ENCODE results near the gene MERTK.
"Not testable (repeated sequence)": the region's sequence is repeated elsewhere in the genome, so short reads cannot be mapped to it uniquely, and the experiment has no call there.

The MERTK gene

DNA sequence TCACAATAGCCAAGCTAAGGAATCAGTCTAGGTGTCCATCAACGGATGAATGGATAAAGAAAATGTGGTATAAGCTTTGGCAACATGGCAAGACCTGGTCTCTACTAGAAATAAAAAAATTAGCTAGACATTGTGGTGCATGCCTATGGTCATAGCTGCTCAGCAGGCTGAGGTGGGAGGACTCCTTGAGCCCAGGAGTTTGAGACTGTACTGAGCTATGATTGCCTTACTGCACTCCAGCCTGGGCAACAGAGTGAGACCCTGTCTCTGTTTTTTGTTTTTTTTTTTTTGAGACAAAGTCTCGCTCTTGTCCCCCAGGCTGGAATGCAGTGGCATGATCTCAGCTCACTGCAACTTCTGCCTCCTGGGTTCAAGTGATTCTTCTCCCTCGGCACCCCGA is 11.6 kb downstream of the MERTK start:
- not testable (repeated sequence) for DNase-seq (ENCODE audit: low read depth in 2 of 2, low spot score in 1 of 2)

DNA sequence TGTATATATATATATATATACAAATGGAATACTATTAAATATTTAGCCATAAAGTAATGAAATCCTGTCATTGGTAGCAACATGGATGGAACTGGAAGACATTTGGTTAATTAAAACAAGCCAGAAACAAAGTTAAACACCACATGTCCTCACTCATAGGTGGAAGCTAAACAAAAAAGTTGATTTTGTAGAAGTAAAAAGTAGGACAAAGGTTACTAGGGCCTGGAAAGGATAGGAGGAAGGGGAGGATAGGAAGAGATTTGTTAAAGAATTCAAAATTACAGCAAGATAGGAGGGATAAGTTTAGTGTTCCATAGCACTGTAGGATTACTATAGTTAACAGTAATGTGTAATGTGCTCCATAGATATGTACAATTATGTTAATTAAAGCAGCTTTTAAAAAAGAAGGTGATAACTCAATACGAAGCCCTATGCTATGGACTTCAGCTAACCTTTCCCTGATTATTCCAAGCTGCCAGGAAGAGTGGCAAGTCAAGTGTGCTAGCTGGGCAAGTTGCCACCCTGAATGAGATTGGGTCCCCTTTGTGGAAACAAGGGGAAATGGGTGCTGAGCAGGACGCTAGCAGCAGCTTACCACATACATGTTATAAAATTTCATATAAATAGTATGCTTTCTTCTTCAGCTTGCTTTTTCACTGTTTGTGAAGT is 12.3 kb downstream of the MERTK start:
- DNase-seq (ENCODE audit: low read depth in 2 of 2, low spot score in 1 of 2), result no peak

DNA sequence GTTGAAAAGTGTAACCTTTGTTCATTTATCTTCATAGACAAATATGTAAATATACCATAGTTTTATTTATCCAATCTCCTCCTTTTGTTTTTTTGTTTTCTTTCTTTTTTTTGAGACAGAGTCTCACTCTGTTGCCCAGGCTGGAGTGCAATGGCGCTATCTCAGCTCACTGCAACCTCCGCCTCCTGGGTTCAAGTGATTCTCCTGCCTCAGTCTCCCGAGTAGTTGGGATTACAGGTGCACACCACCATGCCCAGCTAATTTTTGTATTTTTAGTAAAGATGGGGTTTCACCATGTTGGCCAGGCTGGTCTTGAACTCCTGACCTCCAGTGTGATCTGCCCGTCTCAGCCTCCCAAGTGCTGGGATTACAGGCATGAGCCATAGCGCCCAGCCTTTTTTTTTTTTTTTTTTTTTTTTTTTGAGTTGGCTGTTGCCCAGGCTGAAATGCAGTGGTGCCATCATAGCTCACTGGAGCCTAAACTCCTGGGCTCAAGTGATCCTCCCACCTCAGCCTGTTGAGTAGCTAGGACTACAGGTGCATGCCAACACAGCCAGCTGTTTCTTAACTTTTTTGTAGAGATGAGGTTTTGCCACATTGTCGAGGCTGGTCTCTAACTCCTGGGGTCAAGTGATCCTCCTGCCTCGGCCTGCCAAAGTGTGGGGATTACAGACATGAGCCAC is 13.0 kb downstream of the MERTK start:
- not testable (repeated sequence) for DNase-seq (ENCODE audit: low read depth in 2 of 2, low spot score in 1 of 2)

DNA sequence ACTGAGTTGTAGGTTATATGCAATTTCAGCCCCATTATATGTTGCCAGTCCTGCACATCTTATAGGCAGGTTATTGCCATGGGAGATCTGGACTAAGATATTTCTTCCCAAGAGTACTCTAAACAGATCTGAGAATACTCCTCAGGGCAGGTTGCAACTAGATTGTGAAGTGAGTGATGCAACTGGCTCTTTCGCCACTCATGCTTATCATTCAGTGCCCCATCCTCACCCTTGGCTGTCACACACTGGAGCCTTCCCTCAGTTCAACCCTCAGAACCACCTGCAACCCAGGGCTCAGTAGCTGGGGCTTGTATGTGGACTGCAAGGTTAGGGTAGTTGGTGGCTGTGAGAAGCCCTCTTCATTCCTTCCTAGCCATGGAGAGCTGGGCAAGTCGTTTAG is 14.1 kb downstream of the MERTK start:
- no peak for DNase-seq (ENCODE audit: low read depth in 2 of 2, low spot score in 1 of 2)

DNA sequence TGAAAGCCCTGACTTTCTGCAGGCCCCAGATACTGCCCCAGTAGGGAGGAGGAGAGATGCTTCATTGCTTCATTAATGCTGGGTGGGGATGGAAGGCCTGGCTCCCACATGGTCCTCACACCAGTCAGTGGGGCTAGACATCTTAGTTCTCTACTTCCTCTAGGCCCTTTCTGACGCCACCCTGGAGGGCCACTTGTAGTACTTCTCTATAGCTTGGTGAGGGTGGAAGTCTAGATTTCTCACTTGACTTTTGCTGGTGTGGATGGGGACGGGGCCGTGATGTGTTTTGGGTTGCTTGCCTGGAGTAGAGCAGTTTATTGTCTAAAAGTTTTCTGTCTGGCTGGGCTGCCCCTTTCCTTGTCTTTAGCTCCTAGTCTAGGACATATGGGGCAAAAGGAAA is 18.7 kb downstream of the MERTK start:
- DNase-seq (ENCODE audit: low read depth in 2 of 2, low spot score in 1 of 2), result no peak

DNA sequence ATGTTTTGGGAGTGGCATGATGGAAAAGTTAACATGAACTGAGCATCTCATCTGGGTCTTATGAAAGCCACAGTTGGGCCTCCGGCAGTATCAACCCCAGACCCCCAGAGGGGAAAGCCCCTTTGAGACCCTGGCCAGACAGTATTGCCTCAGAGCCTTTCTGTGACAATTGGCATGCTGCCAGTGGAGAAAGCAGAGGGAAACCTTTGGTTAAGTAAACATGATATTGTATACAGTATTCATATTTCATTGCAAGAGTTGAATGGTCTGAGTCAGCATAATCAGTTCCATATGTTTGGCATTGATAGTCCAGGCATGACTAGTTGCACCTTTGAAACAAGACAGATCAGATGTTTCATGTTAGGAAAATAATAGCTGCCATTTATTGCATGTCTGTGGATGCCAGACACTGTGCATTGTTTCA is 20.0 kb downstream of the MERTK start:
- DNase-seq (ENCODE audit: low read depth in 2 of 2, low spot score in 1 of 2), result no peak

DNA sequence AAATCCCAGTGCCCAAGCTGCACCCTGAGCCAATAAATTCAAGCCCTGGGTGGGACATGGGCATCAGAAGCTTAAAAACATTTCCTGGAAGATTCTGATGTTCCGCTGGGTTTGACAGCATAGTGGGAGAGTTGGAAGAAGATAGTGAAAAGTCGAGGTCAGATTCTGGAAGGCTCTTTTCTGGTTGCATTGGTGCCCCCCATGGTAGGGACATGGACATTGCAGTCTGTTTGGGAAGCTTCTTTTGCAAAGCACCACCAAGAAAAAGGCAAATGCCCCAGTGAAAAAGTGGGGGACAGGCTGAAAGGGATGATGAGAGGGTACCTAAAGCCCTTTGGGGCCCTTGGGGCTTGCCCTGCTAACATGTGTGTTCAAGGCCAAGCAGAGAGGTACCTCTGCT is 21.0 kb downstream of the MERTK start:
- no peak for DNase-seq (ENCODE audit: low read depth in 2 of 2, low spot score in 1 of 2)

DNA sequence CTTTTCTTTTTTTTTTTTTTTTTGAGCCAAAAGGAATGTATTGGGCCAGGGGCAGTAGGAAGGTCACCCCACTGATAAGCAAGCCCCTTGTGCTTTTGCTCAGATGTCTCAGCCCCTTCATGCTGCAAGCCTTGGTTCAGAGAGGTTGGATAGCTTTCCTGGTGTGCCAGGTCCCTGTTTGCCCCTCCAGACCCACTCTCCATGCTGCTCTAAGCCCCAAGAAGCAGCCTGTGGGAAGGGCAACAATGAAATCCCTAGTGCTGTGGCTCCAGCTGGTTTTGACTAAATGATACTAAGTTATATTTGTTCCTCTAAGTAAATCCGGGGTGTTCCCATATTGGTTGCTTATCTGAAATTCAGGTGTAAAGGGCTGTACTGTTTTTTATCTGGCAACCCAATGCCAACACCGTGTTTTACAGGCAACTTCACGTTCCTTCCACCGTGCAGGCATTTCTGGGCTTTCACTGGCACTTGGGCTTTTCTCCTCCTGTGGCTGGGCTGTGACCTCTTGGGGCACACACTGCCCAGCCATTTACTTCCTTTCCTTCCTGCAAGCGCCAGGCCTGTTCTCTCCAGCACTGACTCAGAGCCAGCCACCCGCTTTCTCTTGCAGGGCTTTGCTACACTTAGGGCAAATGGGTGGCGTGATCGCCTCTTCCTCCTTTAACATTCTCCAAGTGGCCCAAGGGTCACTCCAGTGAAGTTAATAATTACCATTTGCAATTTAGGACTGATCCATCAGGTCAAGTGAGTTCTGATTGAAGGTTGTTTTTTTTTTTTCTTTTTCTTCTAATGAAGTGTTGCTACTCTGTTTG is 21.6 kb downstream of the MERTK start:
- no peak for DNase-seq (ENCODE audit: low read depth in 2 of 2, low spot score in 1 of 2)

DNA sequence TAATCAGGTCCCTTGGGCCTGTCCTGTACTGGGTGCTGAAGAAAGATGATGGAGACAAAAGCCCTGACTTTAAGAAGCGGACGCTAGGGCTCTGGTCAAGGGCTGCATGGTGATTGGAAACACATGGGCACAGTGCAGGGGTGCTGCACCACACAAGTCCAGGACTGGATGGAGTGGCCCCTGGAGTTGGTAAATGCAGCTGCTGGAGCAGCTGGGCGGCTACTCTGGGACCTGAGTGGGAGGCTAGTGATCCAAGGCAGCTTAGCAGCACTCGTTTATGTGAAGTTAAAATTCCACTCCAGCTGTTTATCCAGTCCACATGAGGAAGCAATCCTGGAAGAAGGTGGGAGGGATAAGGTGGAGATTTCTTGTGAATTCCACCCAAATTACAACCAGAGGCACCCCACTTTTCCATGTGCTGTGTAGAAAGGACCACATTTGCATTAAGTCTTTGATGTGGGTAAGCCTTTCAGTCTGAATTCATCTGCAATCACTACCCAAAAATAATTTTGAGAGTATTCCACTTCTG is 24.9 kb downstream of the MERTK start:
- no peak for DNase-seq (ENCODE audit: low read depth in 2 of 2, low spot score in 1 of 2)

DNA sequence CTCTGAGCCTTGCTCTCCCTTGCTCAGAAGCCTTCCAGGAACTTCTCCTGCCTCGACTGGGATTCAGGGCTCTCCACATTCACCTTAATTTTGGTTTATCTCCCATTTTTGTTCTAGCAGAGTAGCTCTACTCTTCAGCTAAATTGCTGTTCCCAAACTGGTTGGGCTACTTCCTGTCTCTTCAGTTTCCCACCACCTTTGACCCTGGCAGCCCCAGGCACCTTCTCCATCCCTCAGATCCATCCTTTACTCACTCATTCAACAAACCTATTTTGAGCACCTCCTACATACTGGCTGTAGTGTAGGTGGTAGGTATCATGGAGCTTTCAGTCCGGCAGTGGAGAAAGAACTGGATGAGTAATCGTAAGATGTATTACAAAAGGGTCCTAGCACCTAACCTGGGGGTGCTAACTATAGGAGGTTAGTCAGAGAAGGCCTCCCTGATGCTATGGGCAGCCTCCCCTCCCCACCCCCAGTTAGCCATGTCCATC is 26.3 kb downstream of the MERTK start:
- no peak for DNase-seq (ENCODE audit: low read depth in 2 of 2, low spot score in 1 of 2)

DNA sequence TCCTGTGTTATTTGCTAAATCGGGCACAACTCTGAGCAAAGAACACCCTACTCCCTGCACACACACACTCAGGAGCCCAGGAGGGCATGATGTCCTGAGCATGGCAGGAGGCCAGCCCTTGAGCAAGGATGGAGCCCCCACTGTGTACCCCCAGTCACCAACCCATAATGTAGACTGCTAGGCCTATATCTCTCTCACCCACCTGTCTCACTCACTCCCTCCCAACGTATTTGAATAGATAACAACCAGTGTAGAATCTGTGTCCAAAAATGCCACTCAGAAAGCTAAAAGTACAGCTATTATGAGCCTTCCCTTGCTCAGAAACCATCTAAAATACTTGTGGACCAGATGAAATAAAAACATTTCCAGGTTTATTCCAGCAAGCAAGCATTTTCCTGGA is 29.3 kb downstream of the MERTK start:
- no peak for DNase-seq (ENCODE audit: low read depth in 2 of 2, low spot score in 1 of 2)

DNA sequence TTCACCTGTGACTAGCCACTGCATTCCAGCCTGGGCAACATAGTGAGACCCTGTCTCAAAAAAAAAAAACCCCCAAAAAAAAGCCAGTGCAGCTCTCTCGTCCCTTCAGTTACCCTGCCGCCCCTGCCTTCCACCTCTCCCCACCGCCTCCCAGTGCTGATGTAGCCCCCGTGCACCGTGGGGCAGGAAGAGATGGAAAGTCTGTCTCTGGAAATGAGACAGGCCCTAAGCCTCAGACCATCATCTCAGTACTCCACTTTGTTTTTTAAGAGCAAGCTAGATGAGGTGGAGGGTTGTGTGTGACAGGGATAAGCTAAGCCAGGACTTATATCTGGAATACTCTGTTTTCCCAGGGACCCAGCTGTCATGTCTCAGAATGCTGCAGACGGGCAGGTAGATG is 32.0 kb downstream of the MERTK start:
- DNase-seq (ENCODE audit: low read depth in 2 of 2, low spot score in 1 of 2), result no peak

DNA sequence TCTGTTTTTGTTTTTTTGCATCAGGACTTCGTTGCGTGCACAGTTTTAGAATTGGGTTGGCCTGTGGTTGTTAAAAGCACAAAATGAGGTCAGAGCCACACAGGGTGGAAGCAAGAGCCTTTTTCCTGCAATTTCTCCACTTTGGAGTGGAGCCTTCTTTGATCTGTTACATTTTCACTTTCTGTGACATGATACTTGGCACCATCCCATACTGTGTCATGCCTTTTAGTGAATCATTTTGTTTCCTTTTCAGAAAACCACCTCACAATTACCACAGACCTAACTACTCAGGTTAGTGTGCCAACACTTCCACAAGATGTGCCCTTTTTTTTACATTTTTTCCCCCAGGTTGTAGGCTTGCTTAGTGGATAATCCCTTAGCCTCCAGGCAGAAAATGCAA is 32.5 kb downstream of the MERTK start:
- no peak for DNase-seq (ENCODE audit: low read depth in 2 of 2, low spot score in 1 of 2)

DNA sequence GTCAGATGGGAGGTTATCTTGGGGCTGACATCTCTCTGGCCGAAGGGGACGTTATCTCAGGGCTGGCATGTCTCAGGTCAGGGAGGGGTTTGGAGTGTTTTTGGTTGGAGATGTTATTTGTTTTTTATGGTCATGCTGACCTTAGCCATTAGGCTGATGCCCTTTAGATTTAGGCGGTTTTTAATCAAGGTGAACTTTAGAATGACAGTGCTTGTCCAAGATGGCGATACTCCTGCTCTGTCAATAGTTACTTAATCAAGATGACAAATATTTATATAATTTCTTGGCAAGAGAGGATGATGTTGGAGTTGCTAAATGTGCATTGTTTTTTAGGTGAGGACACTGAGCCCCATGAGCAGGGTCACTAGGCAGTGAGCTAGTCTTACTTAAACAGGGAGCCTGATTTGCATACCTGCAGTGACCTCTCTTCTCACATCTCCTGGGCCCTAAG is 34.5 kb downstream of the MERTK start:
- DNase-seq (ENCODE audit: low read depth in 2 of 2, low spot score in 1 of 2), result no peak

DNA sequence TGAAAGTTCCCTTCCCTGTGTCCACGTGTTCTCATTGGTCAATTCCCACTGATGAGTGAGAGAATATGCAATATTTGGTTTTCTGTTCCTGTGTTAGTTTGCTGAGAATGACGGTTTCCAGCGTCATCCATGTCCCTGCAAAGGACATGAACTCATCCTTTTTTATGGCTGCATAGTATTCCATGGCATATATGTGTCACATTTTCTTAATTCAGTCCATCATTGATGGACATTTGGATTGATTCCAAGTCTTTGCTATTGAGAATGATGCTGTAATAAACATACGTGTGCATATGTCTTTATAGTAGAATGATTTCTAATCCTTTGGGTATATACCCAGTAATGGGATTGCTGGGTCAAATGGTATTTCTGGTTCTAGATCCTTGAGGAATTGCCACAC is 35.5 kb downstream of the MERTK start:
- DNase-seq (ENCODE audit: low read depth in 2 of 2, low spot score in 1 of 2), result not testable (repeated sequence)

DNA sequence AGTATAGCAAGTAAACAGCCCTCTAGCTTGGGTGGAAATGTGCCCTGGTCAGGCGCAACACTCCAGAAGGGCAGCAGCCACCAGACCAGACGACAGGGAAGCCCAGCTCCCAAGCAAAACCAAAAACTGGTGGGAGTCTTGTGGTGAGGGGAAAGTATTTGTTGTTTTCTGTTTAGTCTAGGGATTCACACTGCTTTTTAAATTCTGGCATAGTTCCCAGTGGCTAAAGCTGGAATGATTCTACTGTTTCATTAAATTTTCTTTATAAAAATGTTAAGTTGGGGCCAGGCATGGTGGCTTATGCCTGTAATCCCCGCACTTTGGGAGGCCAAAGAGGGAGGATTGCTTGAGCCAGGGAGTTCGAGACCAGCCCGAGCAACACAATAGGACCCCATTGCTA is 38.5 kb downstream of the MERTK start:
- DNase-seq (ENCODE audit: low read depth in 2 of 2, low spot score in 1 of 2), result no peak

DNA sequence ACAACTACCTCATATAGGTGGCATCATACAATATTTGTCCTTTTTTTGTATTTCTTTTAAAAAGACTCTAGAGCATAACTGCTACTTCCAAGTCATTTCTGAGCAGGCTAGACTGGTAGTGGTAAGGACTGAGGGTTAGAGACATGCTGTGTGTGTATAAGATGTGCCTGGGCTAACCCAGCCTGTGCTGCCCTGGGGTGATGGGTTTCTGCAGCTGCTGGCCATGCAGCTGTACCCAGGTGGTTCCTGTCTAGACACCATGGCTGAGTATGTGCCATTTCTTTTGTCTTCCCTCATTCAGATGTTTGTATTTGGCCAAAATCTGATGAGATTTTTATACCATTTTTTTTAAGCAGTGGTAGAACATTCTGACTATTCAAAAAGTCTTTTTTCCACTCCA is 40.0 kb downstream of the MERTK start:
- no peak for DNase-seq (ENCODE audit: low read depth in 2 of 2, low spot score in 1 of 2)

DNA sequence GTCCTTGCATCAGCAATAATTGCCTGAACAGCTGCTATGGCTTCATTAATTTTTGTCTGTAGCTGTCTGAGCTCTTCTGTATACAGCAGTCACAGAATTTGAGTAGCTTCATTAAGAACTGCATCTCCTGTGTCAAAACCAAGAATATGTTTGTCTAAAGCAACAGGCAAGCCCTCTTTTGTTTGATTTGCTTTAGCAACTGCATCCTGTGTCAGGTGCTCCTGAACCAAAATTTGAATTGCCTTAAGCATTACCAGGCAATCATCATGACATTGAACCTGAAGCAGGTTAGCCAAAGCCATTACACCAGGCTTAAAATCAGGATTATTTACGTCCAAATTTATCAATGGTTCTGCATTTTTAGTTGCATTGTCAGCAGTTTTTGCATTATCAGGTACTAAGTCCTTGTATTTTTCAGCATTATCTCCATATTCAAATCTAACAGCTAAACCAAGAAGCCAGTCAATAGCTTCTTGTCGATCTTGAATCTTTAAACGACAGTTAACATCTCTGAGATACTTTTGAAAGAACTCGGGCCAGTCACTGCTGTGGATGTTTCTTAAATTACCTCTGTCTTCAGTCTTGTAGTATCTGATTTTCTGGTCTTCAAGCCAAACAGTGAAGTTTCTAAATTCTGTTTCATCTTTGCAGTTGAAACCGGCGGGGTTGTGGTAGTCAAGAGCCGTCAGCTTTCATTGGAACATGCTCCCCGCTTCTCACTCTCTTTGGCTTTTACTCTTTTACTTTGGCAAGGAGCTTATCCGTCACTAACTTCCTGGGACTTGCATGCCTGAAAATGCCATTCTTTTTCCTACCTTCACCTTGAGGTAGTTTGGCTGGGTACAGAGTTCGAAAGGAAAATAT is 42.2 kb downstream of the MERTK start:
- DNase-seq (ENCODE audit: low read depth in 2 of 2, low spot score in 1 of 2), result no peak

DNA sequence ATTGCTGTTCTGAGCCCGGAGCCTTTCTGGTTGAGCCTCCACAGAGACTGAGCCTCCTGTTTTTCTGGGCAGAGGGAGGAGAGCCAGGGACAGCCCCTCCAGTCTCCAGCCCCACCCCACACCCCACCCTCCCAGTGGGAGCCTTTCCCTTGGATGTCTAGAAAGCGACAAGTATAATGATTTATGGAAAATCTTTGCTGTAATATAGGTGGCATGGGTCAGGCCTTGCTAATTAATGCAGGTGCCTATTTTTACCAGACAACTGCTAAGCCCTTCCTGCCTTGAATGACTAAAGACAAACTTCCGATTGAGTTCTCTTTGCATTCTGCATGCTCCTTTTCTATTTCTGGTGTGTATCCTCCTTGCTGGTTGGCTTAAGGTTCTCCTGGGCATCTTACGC is 43.1 kb downstream of the MERTK start:
- no peak for DNase-seq (ENCODE audit: low read depth in 2 of 2, low spot score in 1 of 2)

DNA sequence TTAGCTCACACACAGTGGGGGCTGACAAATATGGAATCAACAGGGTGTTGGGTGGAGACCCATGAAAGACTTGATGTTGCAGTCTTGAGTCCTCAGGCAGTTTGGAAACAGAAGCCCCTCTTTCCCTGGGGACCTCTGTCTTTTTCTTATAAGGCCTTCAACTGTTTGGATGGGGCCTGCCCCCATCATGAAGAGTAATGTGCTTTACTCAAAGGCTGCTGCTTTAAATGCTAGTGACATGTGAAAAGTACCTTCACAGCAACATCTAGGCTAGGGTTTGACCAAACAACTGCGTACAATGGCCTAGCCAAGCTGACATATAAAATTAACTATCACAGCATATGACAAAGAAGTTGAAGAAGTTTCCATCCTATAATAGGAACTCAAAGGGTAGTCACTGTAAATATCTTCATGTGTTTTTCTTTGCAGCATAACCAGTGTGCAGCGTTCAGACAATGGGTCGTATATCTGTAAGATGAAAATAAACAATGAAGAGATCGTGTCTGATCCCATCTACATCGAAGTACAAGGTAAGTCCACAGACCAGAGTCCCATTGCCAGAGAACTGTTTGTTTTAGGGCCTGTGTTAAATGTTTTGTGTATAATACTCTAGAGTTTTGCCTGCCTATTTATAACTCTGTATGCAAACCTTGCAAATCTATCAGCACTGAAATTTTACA is 46.3 kb downstream of the MERTK start:
- no peak for DNase-seq (ENCODE audit: low read depth in 2 of 2, low spot score in 1 of 2)
